Activated naive CD4-positive, alpha-beta T cell treated with anti-CD3 and anti-CD28 coated beads for 36 hours (primary cell): ENCODE measurements around the gene CEBPB. TPM values are rescaled to one million over a fixed set of nuclear protein-coding genes. Genes with fewer than 3 reads are reported as not detected.
"Not testable (repeated sequence)": the region's sequence is repeated elsewhere in the genome, so short reads cannot be mapped to it uniquely, and the experiment has no call there.

Experiments used
- CTCF ChIA-PET: fragments of 350-600 bp; sonication (Branson Sonifier 250); formaldehyde crosslinking; loops from one replicate; lab custom pipeline; 2021; ENCODE audit warnings: antibody characterized with exemption; lab: Charles Lee
- DNase-seq: peaks from one replicate; pipeline ENCODE4 v3.0.0-alpha.2; 2020
- H3K27ac Mint-ChIP-seq: one replicate; pipeline ENCODE4 v1.8.0; 2021; ENCODE audit warnings: mild to moderate bottlenecking, mixed read lengths
- H3K27me3 Mint-ChIP-seq: one replicate; pipeline ENCODE4 v1.8.0; 2021; ENCODE audit warnings: low read depth, mixed read lengths
- H3K36me3 Mint-ChIP-seq: one replicate; pipeline ENCODE4 v1.8.0; 2021; ENCODE audit warnings: low read depth, mixed read lengths
- H3K4me1 Mint-ChIP-seq: one replicate; pipeline ENCODE4 v1.8.0; 2021; ENCODE audit warnings: low read depth, mixed read lengths
- H3K4me3 Mint-ChIP-seq: one replicate; pipeline ENCODE4 v1.8.0; 2021; ENCODE audit warnings: mild to moderate bottlenecking, moderate library complexity, mixed read lengths
- H3K9me3 Mint-ChIP-seq: one replicate; pipeline ENCODE4 v1.8.0; 2021; ENCODE audit warnings: mixed read lengths
- intact Hi-C: fragments of 100-400 bp; cut with micrococcal nuclease; formaldehyde crosslinking; loops from one replicate; pipeline ENCODE4 v1.15.1; 2023
- total RNA-seq, 2 experiments: library from RNA; stranded (reverse); gene quantifications; one replicate each; pipeline ENCODE4 v1.2.3, GENCODE V29; 2021

CEBPB gene
- total RNA-seq, 2 experiments from 2014 or later = 38.5 to 38.6 TPM

GRCh38 chr20:50195524-50196120, 5.0 kb downstream of the CEBPB start:
- Mint-ChIP-seq H3K9me3 (peaks cover 8% of the 10 kb centered on the region), H3K4me1 (peaks cover 13% of the 10 kb centered on the region), H3K4me3 (no peak overlapping the region), H3K27me3 (no peaks in the 10 kb centered on the region), H3K36me3 (peaks cover 16% of the 10 kb centered on the region), H3K27ac (no peak overlapping the region)
- intact Hi-C loops = no loop called here
- DNase-seq = no peak
- CTCF ChIA-PET = interaction anchor here (0.9 kb wide), 1 partner anchor 284 kb away, joined by 3 read pairs; no protein-coding TSS in a partner anchor

- Mint-ChIP-seq H3K4me1 (peaks cover 13% of the 10 kb centered on the region), H3K27me3 (no peaks in the 10 kb centered on the region), H3K36me3 (peaks cover 16% of the 10 kb centered on the region), H3K9me3 (peaks cover 8% of the 10 kb centered on the region), H3K27ac (no peak overlapping the region), H3K4me3 (no peak overlapping the region)
- intact Hi-C loops = no loop called here
- CTCF ChIA-PET = no interaction called here
- no peak for DNase-seq
Observed at GRCh38 chr20:50196248-50196647, 5.6 kb downstream of the CEBPB start.

- Mint-ChIP-seq H3K36me3 (peaks cover 16% of the 10 kb centered on the region), H3K27ac (no peak overlapping the region), H3K4me1 (peaks cover 13% of the 10 kb centered on the region), H3K9me3 (peaks cover 8% of the 10 kb centered on the region), H3K27me3 (no peaks in the 10 kb centered on the region), H3K4me3 (no peak overlapping the region)
- intact Hi-C loops = no loop called here
- CTCF ChIA-PET = interaction anchor here (1.2 kb wide), 1 partner anchor 265 kb away, joined by 4 read pairs; no protein-coding TSS in a partner anchor
- DNase-seq = no peak
Observed at GRCh38 chr20:50196896-50197295, 6.3 kb downstream of the CEBPB start.

- no peak overlapping the region for H3K4me3 Mint-ChIP-seq
- no peak overlapping the region for H3K27ac Mint-ChIP-seq
- intact Hi-C loops = no loop called here
- peaks cover 8% of the 10 kb centered on the region for H3K9me3 Mint-ChIP-seq
- DNase-seq = no peak
- H3K27me3 Mint-ChIP-seq = no peaks in the 10 kb centered on the region
- H3K4me1 Mint-ChIP-seq = peaks cover 16% of the 10 kb centered on the region
- H3K36me3 Mint-ChIP-seq = peaks cover 12% of the 10 kb centered on the region
- CTCF ChIA-PET = interaction anchor here (1.2 kb wide), 1 partner anchor 265 kb away, joined by 4 read pairs; no protein-coding TSS in a partner anchor
Observed at GRCh38 chr20:50197463-50198179, 7.0 kb downstream of the CEBPB start.

- Mint-ChIP-seq H3K27me3 (no peaks in the 10 kb centered on the region), H3K9me3 (peaks cover 8% of the 10 kb centered on the region), H3K4me3 (no peak overlapping the region), H3K4me1 (peaks cover 19% of the 10 kb centered on the region), H3K27ac (no peak overlapping the region), H3K36me3 (peaks cover 6% of the 10 kb centered on the region)
- no peak for DNase-seq
- intact Hi-C loops = no loop called here
- CTCF ChIA-PET = no interaction called here
Observed at GRCh38 chr20:50198180-50198666, 7.6 kb downstream of the CEBPB start.

- Mint-ChIP-seq H3K9me3 (peaks cover 10% of the 10 kb centered on the region), H3K27ac (no peak overlapping the region), H3K27me3 (no peaks in the 10 kb centered on the region), H3K36me3 (peaks cover 2% of the 10 kb centered on the region), H3K4me3 (no peak overlapping the region), H3K4me1 (peaks cover 19% of the 10 kb centered on the region)
- CTCF ChIA-PET = no interaction called here
- intact Hi-C loops = no loop called here
- no peak for DNase-seq
Observed at GRCh38 chr20:50198716-50199115, 8.1 kb downstream of the CEBPB start.

- CTCF ChIA-PET = interaction anchor here (0.6 kb wide), 1 partner anchor 149 kb away, joined by 3 read pairs; no protein-coding TSS in a partner anchor
- peaks cover 2% of the 10 kb centered on the region for H3K36me3 Mint-ChIP-seq
- peaks cover 17% of the 10 kb centered on the region for H3K9me3 Mint-ChIP-seq
- peaks cover 16% of the 10 kb centered on the region for H3K4me1 Mint-ChIP-seq
- no peak overlapping the region for H3K4me3 Mint-ChIP-seq
- H3K27ac Mint-ChIP-seq = no peak overlapping the region
- H3K27me3 Mint-ChIP-seq = no peaks in the 10 kb centered on the region
- DNase-seq = no peak
- intact Hi-C loops = no loop called here
Observed at GRCh38 chr20:50199703-50200102, 9.1 kb downstream of the CEBPB start.

GRCh38 chr20:50200482-50201104, 10.0 kb downstream of the CEBPB start:
- Mint-ChIP-seq H3K9me3 (peaks cover 17% of the 10 kb centered on the region), H3K27ac (no peak overlapping the region), H3K27me3 (no peaks in the 10 kb centered on the region), H3K4me3 (no peak overlapping the region), H3K4me1 (peaks cover 16% of the 10 kb centered on the region), H3K36me3 (peaks cover 2% of the 10 kb centered on the region)
- DNase-seq = no peak
- intact Hi-C loops = no loop called here
- CTCF ChIA-PET = interaction anchor here (0.6 kb wide), 1 partner anchor 148 kb away, joined by 3 read pairs; no protein-coding TSS in a partner anchor

- H3K36me3 Mint-ChIP-seq, intact Hi-C loops, H3K27me3 Mint-ChIP-seq, DNase-seq, H3K4me3 Mint-ChIP-seq, H3K27ac Mint-ChIP-seq: not testable (repeated sequence)
- CTCF ChIA-PET = interaction anchor here (0.6 kb wide), 1 partner anchor 270 kb away, joined by 3 read pairs; no protein-coding TSS in a partner anchor
- H3K9me3 Mint-ChIP-seq = peaks cover 17% of the 10 kb centered on the region
- peaks cover 16% of the 10 kb centered on the region for H3K4me1 Mint-ChIP-seq
Observed at GRCh38 chr20:50201710-50202109, 11.1 kb downstream of the CEBPB start.

- CTCF ChIA-PET = interaction anchor here (0.8 to 1.3 kb wide), 3 partner anchors 20 to 249 kb away, joined by 3 to 5 read pairs (median 4); no protein-coding TSS in a partner anchor
- peaks cover under 1% of the 10 kb centered on the region for H3K27me3 Mint-ChIP-seq
- H3K27ac Mint-ChIP-seq = no peak overlapping the region
- H3K9me3 Mint-ChIP-seq = peaks cover 17% of the 10 kb centered on the region
- intact Hi-C loops = no loop called here
- no peak for DNase-seq
- peaks cover 16% of the 10 kb centered on the region for H3K4me1 Mint-ChIP-seq
- H3K36me3 Mint-ChIP-seq = peaks cover 2% of the 10 kb centered on the region
- no peak overlapping the region for H3K4me3 Mint-ChIP-seq
Observed at GRCh38 chr20:50202677-50203076, 12.0 kb downstream of the CEBPB start.

GRCh38 chr20:50203951-50204937, 13.6 kb downstream of the CEBPB start:
- Mint-ChIP-seq H3K27ac (no peak overlapping the region), H3K9me3 (peaks cover 17% of the 10 kb centered on the region), H3K4me3 (no peak overlapping the region), H3K4me1 (peaks cover 16% of the 10 kb centered on the region), H3K27me3 (peaks cover 2% of the 10 kb centered on the region), H3K36me3 (peaks cover 2% of the 10 kb centered on the region)
- intact Hi-C loops = no loop called here
- CTCF ChIA-PET = interaction anchor here (0.8 kb wide), 1 partner anchor 217 kb away, joined by 3 read pairs; no protein-coding TSS in a partner anchor
- DNase-seq = no peak
